Measurements from ENCODE around the gene PIEZO2. TPM values are rescaled to one million over a fixed set of nuclear protein-coding genes. Genes with fewer than 3 reads are reported as not detected.
"Not testable (repeated sequence)": the region's sequence is repeated elsewhere in the genome, so short reads cannot be mapped to it uniquely, and the experiment has no call there.

The PIEZO2 gene
- total and polyA plus RNA-seq, 9 donors: 19.3 to 55.4 (median 35.3) TPM

DNA sequence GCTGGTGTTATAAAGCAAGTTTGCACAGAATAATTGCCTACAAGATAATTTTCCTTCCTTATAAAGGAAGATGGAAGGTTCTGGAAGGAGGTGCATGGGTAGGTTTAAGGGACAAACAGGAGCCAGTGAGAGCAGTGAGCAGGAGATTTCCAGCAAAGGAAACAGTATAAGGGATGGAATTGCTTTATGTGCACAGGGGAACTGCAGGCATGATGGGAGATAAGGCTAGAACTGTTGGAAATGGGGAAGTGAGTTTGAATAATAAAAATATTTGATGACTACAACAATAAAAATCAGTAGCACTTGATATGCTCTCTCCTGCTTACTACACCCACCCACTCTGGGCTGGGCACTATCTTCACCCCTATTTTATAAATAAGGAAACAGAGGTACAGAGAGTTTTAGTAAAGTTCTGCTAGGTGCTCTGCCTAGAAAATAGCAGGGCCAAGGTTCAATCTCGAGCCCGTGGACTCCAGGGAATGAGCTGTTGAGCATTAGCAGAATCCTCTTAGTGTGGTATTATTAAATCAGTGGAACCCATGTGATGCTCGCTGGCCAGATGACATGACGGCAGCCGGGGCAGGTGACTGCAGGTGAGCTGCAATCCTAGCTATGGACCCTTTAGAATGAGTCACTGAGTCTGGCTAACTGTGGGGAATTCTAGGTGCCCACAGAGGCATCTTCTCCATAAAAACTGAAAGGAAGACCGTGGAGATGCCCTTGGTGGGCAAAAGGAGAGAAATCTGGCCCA is 302.5 kb downstream of the PIEZO2 start:
- DNase-seq: no peak
- no peaks in the 10 kb centered on the region for H3K9me3 ChIP-seq (replicated peaks; ENCODE audit: control insufficient read depth, low read depth, low read length)
- no peak overlapping the region for H3K27ac ChIP-seq (ENCODE audit: low read length)
- 90% methylated on average over 6 of the region's 6 CpGs for WGBS (ENCODE audit: insufficient coverage)
- H3K4me3 ChIP-seq (ENCODE audit: low read length): no peak overlapping the region
- no peaks in the 10 kb centered on the region for H3K4me1 ChIP-seq (ENCODE audit: control insufficient read depth, insufficient read depth, low read length)
- H3K36me3 ChIP-seq (ENCODE audit: control insufficient read depth, insufficient read depth, low read length): peaks cover 2% of the 10 kb centered on the region
- no peaks in the 10 kb centered on the region for H3K27me3 ChIP-seq (ENCODE audit: control insufficient read depth, insufficient read depth, low read length)

DNA sequence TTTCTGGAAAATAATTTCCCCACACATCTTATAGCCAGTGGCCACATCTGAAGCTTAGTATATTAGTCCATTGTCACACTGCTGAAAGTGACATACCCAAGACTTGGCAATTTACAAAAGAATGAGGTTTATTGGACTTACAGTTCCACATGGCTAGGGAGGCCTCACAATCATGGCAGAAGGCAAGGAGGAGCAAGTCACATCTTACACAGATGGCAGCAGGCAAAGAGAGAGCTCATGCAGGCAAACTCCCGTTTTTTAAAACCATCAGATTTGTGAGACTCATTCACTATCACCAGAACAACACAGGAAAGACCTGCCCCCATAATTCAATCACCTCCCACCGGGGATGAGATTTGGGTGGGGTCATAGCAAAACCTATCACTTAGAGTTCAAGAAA is 303.3 kb downstream of the PIEZO2 start:
- H3K4me1 ChIP-seq (ENCODE audit: control insufficient read depth, insufficient read depth, low read length); DNase-seq; H3K9me3 ChIP-seq (replicated peaks; ENCODE audit: control insufficient read depth, low read depth, low read length); H3K27me3 ChIP-seq (ENCODE audit: control insufficient read depth, insufficient read depth, low read length); H3K4me3 ChIP-seq (ENCODE audit: low read length); H3K36me3 ChIP-seq (ENCODE audit: control insufficient read depth, insufficient read depth, low read length); H3K27ac ChIP-seq (ENCODE audit: low read length): not testable (repeated sequence)
- no CpG with 5 or more reads among the region's 2 CpGs for WGBS (ENCODE audit: insufficient coverage)

DNA sequence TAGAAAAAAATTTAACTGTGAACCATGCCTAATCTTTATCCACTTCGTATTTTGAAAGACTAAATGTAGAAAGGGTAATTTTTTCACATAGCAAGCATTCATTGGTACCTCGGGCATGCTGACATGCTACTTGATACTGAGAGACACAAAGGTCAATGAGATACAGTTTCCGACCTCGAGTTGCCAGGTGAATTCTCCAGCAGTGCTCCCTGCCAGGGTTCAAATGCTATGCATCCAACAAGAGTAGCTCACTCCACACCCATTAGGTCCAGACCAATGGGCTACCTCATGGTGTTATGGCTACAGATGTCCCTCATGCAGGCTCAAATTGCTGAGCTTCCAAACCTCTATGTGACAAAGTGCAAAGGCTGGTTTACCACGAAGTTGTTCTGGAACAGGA is 305.8 kb downstream of the PIEZO2 start:
- 81% methylated on average over 3 of the region's 5 CpGs for WGBS (ENCODE audit: insufficient coverage)
- no peaks in the 10 kb centered on the region for H3K9me3 ChIP-seq (replicated peaks; ENCODE audit: control insufficient read depth, low read depth, low read length)
- peaks cover 2% of the 10 kb centered on the region for H3K36me3 ChIP-seq (ENCODE audit: control insufficient read depth, insufficient read depth, low read length)
- H3K27me3 ChIP-seq (ENCODE audit: control insufficient read depth, insufficient read depth, low read length): no peaks in the 10 kb centered on the region
- no peak overlapping the region for H3K27ac ChIP-seq (ENCODE audit: low read length)
- H3K4me3 ChIP-seq (ENCODE audit: low read length): no peak overlapping the region
- DNase-seq: no peak
- H3K4me1 ChIP-seq (ENCODE audit: control insufficient read depth, insufficient read depth, low read length): no peaks in the 10 kb centered on the region

DNA sequence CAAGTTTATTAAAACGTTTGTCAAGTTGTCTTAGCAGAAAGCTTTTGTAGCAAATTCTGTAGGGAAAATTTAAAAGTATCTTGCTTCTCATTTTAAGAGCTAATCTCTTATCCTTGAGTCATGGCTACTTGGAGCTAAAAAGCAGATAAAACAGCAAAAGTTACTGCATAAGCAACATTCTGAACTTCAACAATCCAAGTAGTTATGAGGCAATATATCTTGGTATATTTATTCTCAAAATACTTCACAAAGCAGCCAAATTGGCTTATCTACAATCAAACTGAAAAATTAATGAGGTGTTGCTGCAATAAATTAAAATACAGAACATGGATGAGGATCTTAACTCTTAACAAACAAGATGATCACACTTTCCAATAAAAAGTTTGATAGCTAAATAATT is 306.5 kb downstream of the PIEZO2 start:
- H3K36me3 ChIP-seq (ENCODE audit: control insufficient read depth, insufficient read depth, low read length): peaks cover 2% of the 10 kb centered on the region
- H3K4me3 ChIP-seq (ENCODE audit: low read length): no peak overlapping the region
- WGBS (ENCODE audit: insufficient coverage): no CpG with 5 or more reads among the region's 1 CpG
- H3K9me3 ChIP-seq (replicated peaks; ENCODE audit: control insufficient read depth, low read depth, low read length): no peaks in the 10 kb centered on the region
- H3K4me1 ChIP-seq (ENCODE audit: control insufficient read depth, insufficient read depth, low read length): no peaks in the 10 kb centered on the region
- no peak for DNase-seq
- H3K27ac ChIP-seq (ENCODE audit: low read length): no peak overlapping the region
- H3K27me3 ChIP-seq (ENCODE audit: control insufficient read depth, insufficient read depth, low read length): no peaks in the 10 kb centered on the region

DNA sequence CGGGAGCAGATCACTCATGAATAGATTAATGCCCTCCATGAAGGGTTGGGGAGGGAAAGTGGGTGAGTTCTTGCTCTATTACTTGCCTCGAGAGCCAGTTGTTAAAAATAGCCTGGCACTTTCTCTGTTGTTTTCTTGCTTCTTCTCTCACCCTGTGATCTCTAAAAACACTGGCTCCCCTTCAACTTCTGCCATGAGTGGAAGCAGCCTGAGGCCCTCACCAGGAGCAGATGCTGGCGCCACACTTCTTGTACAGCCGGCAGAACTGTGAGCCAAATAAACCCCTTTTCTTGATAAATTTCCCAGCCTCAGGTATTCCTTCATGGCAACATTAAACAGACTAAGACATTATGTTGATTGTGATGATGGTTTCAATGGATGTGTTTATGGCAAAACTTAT is 307.0 kb downstream of the PIEZO2 start:
- DNase-seq: no peak
- no peak overlapping the region for H3K4me3 ChIP-seq (ENCODE audit: low read length)
- peaks cover 2% of the 10 kb centered on the region for H3K36me3 ChIP-seq (ENCODE audit: control insufficient read depth, insufficient read depth, low read length)
- H3K9me3 ChIP-seq (replicated peaks; ENCODE audit: control insufficient read depth, low read depth, low read length): no peaks in the 10 kb centered on the region
- no peaks in the 10 kb centered on the region for H3K27me3 ChIP-seq (ENCODE audit: control insufficient read depth, insufficient read depth, low read length)
- 83% methylated on average over 1 of the region's 4 CpGs for WGBS (ENCODE audit: insufficient coverage)
- H3K27ac ChIP-seq (ENCODE audit: low read length): no peak overlapping the region
- H3K4me1 ChIP-seq (ENCODE audit: control insufficient read depth, insufficient read depth, low read length): no peaks in the 10 kb centered on the region

DNA sequence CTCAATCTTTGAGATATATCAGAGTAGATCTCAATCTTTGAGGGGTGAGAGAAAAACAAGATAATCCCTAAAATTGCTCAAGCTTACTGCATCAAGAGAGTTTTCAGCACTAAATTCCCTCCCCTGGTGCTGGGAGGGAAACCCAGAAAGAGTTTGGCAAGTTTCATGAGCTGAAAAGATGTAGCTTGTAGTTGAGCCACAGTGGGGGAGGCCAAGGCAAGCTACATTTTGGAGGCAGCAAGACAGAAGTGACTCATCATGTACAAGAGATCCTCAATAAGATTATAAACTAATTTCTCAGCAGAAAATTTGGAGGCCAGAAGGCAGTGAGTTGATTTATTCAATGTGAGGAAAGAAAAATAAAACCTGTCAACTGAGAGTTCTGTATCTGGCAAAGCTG is 308.2 kb downstream of the PIEZO2 start:
- no peaks in the 10 kb centered on the region for H3K4me1 ChIP-seq (ENCODE audit: control insufficient read depth, insufficient read depth, low read length)
- H3K9me3 ChIP-seq (replicated peaks; ENCODE audit: control insufficient read depth, low read depth, low read length): no peaks in the 10 kb centered on the region
- H3K36me3 ChIP-seq (ENCODE audit: control insufficient read depth, insufficient read depth, low read length): peaks cover 2% of the 10 kb centered on the region
- DNase-seq: peak; percentile 57
- no peak overlapping the region for H3K4me3 ChIP-seq (ENCODE audit: low read length)
- no peaks in the 10 kb centered on the region for H3K27me3 ChIP-seq (ENCODE audit: control insufficient read depth, insufficient read depth, low read length)
- H3K27ac ChIP-seq (ENCODE audit: low read length): no peak overlapping the region

DNA sequence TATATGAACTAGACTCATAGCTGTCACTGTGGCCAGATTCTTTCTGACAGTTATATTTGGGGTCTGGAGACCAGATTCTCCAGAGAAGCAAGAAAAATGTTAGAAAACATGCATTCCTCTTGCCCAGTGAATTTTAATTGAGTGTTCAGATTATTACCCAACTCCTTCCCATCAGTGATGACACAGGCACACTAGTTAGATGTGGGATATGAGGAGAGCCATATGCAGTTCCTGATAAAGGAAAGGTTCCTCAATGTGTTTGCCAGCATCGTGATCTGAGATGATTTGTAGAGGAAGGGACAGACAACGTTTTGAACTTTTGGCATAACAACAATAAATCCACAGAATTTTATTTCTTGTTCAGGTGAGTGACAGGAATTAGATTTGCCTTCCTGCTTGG is 308.6 kb downstream of the PIEZO2 start:
- Histone ChIP-seq H3K4me1 (ENCODE audit: control insufficient read depth, insufficient read depth, low read length) (no peaks in the 10 kb centered on the region), H3K27me3 (ENCODE audit: control insufficient read depth, insufficient read depth, low read length) (no peaks in the 10 kb centered on the region), H3K9me3 (replicated peaks; ENCODE audit: control insufficient read depth, low read depth, low read length) (no peaks in the 10 kb centered on the region), H3K36me3 (ENCODE audit: control insufficient read depth, insufficient read depth, low read length) (peaks cover 2% of the 10 kb centered on the region), H3K27ac (ENCODE audit: low read length) (no peak overlapping the region), H3K4me3 (ENCODE audit: low read length) (no peak overlapping the region)
- WGBS (ENCODE audit: insufficient coverage): no CpG with 5 or more reads among the region's 2 CpGs
- DNase-seq: no peak

DNA sequence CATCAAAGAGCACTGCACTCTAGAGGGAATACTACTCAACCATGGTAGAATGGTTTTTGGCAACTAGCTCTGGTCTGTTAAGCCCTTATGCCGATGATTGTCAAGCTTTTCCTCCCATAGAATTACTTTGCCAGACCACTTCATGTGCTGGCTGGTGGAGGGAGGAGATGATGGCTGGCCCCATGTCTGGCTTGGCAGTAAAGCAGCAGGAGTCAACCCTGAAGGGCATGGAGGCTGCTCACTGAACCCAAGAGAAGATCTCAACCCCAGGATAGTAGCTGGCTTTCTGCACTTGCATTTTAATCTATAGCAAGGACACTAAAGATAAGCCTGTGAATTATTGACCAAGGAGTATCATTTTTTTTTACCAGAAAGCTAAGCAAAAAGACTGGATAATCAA is 309.9 kb downstream of the PIEZO2 start:
- Histone ChIP-seq H3K4me3 (ENCODE audit: low read length) (no peak overlapping the region), H3K36me3 (ENCODE audit: control insufficient read depth, insufficient read depth, low read length) (peaks cover 2% of the 10 kb centered on the region), H3K9me3 (replicated peaks; ENCODE audit: control insufficient read depth, low read depth, low read length) (no peaks in the 10 kb centered on the region), H3K27me3 (ENCODE audit: control insufficient read depth, insufficient read depth, low read length) (no peaks in the 10 kb centered on the region), H3K4me1 (ENCODE audit: control insufficient read depth, insufficient read depth, low read length) (no peaks in the 10 kb centered on the region), H3K27ac (ENCODE audit: low read length) (no peak overlapping the region)
- DNase-seq: no peak
- WGBS (ENCODE audit: insufficient coverage): no CpG with 5 or more reads among the region's 1 CpG

DNA sequence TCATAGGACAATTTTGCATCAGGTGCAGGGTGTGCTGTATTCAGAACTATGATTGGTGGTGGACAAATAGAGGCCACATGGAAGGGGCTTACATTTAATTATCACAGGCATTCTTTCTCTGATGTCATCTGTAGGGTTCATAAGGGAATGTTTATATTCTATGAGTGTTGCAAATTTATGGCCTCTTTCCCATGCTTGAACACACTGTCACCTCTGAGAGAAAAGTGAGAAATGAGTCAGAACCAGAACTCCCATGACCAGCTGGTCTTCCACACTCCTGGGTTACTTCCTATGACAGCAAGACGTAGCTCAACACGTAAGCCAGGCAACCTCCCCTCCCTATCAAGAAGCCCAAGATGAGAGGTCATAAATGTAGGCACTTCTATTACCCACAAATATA is 310.8 kb downstream of the PIEZO2 start:
- Histone ChIP-seq H3K4me3 (ENCODE audit: low read length) (no peak overlapping the region), H3K27me3 (ENCODE audit: control insufficient read depth, insufficient read depth, low read length) (no peaks in the 10 kb centered on the region), H3K36me3 (ENCODE audit: control insufficient read depth, insufficient read depth, low read length) (peaks cover 1% of the 10 kb centered on the region), H3K9me3 (replicated peaks; ENCODE audit: control insufficient read depth, low read depth, low read length) (no peaks in the 10 kb centered on the region), H3K27ac (ENCODE audit: low read length) (no peak overlapping the region), H3K4me1 (ENCODE audit: control insufficient read depth, insufficient read depth, low read length) (no peaks in the 10 kb centered on the region)
- DNase-seq: no peak
- 80% methylated on average over 1 of the region's 2 CpGs for WGBS (ENCODE audit: insufficient coverage)

DNA sequence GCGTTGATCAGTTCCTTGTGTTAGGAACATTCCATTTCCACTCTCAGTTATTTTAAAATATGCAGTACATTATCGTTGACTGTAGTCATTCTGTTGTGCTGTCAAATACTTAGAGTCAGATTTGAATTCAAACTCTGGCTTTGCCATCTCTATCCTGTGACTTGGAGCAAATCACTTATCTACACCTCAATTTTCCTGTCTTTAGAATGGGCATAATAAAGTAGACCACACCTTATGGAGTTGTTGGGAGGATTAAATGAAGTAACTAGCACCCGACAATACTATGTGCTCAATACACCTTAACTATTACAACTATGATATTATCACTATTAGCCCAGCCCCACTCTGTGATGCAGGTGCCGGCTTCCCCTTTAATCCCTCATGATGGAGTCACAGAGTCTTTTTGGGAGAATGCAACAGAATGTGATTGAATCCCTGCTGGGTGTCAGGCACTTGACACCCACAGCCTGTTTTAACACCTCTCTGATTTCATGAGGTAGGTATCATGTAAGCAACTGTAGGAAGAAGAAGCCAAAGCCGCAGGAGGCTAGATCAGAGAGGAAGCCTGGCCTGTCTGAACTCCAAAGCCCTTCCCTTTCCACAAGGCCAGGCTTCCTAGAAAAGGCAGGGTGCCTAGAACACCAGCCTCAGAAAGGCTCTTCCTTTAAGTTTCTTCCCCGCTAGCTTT is 315.1 kb downstream of the PIEZO2 start:
- H3K27me3 ChIP-seq (ENCODE audit: control insufficient read depth, insufficient read depth, low read length): no peaks in the 10 kb centered on the region
- DNase-seq: no peak
- no peak overlapping the region for H3K4me3 ChIP-seq (ENCODE audit: low read length)
- H3K36me3 ChIP-seq (ENCODE audit: control insufficient read depth, insufficient read depth, low read length): peaks cover 4% of the 10 kb centered on the region
- no peak overlapping the region for H3K27ac ChIP-seq (ENCODE audit: low read length)
- 100% methylated on average over 1 of the region's 6 CpGs for WGBS (ENCODE audit: insufficient coverage)
- H3K4me1 ChIP-seq (ENCODE audit: control insufficient read depth, insufficient read depth, low read length): no peaks in the 10 kb centered on the region
- peaks cover 4% of the 10 kb centered on the region for H3K9me3 ChIP-seq (replicated peaks; ENCODE audit: control insufficient read depth, low read depth, low read length)

Data from muscle of leg (tissue), 11 donors.